ENCODE measurements around the gene ERGIC1.

DNA sequence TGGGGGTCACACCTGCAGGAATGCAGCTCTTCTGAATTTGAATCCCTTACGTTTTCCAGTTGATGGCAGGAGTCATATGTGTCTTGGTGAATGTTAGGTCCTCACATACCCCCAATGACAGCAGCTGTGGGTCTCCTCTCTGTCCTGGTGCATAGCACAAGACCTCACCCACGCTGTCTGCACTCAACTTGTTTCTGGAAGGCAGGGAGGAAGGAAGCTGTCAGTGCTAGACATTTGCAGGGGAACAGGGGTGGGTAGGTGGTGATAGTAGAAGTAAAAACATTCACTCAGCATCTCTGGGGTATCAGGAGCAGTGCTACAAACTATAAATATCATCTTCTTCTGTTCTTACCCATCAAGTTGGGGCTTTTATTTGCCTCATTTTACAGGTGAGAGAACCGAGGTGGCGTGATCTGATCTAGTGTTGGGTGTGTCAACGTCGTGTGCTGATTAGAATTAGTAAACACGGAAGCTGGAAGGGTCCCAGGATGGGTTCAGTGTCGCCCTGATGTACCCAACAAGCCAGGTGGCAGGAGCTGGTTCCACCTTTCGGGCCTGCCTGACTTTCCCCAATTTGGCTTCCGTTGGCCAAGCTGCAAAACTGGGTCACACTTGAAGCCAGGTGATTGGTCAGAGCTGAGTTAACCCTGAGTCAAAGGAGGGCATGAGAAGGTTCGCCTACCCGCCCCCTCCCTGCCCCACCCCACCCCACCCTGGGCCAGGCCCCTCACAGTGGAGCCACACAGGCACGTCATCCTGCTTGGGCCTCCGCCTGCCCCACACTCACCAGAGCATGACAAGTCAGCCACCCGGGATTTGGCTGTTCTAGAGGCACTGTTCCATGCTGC is 15.8 kb downstream of the ERGIC1 start:
- TF ChIP-seq CTCF (conservative IDR thresholded peaks at IDR 0.05; ENCODE audit: low read depth in 2 of 2) (no peak), EZH2phosphoT487 (IDR thresholded peaks at IDR 0.05; ENCODE audit: unreplicated experiment) (no peak), ETS1 (IDR thresholded peaks at IDR 0.05) (no peak), POLR2AphosphoS5 (IDR thresholded peaks at IDR 0.05; ENCODE audit: low read depth) (no peak), REST (IDR thresholded peaks at IDR 0.05; ENCODE audit: unreplicated experiment) (no peak), EZH2 (IDR thresholded peaks at IDR 0.05; ENCODE audit: low read depth, unreplicated experiment) (no peak)
